ENCODE results near the gene PFKL.

DNA sequence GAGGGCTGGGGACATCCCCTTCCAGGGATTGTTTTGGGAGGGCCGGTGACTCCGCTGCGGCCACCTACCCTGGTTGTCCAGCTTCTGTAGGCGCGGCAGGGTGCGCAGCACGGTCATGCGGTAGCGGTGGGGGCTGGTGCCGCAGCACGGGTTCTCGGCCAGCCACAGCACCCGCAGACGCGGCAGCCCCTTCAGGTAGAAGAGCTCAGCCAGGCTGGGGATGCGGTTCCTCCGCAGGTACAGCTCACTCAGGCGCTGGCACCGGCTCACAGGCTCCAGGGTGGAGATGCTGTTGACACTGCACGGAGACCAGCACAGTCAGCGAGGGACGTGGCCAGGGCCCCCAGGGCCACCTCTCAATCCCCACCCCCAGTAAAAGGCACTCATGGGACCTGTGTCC, 33.1 kb downstream of the PFKL start:
- TF ChIP-seq POLR2A (IDR thresholded peaks at IDR 0.05): no peak
- TF ChIP-seq, protein P1, sequence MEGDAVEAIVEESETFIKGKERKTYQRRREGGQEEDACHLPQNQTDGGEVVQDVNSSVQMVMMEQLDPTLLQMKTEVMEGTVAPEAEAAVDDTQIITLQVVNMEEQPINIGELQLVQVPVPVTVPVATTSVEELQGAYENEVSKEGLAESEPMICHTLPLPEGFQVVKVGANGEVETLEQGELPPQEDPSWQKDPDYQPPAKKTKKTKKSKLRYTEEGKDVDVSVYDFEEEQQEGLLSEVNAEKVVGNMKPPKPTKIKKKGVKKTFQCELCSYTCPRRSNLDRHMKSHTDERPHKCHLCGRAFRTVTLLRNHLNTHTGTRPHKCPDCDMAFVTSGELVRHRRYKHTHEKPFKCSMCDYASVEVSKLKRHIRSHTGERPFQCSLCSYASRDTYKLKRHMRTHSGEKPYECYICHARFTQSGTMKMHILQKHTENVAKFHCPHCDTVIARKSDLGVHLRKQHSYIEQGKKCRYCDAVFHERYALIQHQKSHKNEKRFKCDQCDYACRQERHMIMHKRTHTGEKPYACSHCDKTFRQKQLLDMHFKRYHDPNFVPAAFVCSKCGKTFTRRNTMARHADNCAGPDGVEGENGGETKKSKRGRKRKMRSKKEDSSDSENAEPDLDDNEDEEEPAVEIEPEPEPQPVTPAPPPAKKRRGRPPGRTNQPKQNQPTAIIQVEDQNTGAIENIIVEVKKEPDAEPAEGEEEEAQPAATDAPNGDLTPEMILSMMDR (IDR thresholded peaks at IDR 0.05): no peak
